Kidney epithelial cell (primary cell): ENCODE results near the gene POLR1D. TPM values are rescaled to one million over a fixed set of nuclear protein-coding genes. Genes with fewer than 3 reads are reported as not detected.

Source experiments
- DNase-seq: peaks from one replicate; pipeline ENCODE4 v3.0.0-alpha.2; 2010; ENCODE audit warnings: low read depth
- H3K27me3 ChIP-seq: 2 replicates; pipeline ENCODE4 v1.6.0; 2011; ENCODE audit warnings: low read length; ENCODE audit not compliant: control insufficient read depth, insufficient read depth
- H3K36me3 ChIP-seq: 2 replicates; pipeline ENCODE4 v1.5.1; 2011; ENCODE audit warnings: low read length; ENCODE audit not compliant: control insufficient read depth, insufficient read depth
- H3K4me3 ChIP-seq: 2 replicates; pipeline ENCODE4 v1.5.1; 2011; ENCODE audit warnings: low read depth, mild to moderate bottlenecking, control low read depth, low read length
- CTCF ChIP-seq: IDR thresholded peaks from 2 replicates; pipeline ENCODE4 v1.5.1; 2011; ENCODE audit warnings: mild to moderate bottlenecking, moderate library complexity, low read length, control low read depth, inconsistent platforms; ENCODE audit not compliant: insufficient read depth, poor library complexity, severe bottlenecking
- total RNA-seq: library from RNA; depleted of rRNA; stranded (reverse); fragments of >200 nt; gene quantifications from 2 replicates; pipeline ENCODE4 v1.2.3, GENCODE V29; 2015

Gene POLR1D
- total RNA-seq, 1 donor from 2014 or later, result 149 TPM

GRCh38 chr13:27641711-27642502 lies 20.2 kb downstream of the POLR1D start:
- no peak for TF ChIP-seq CTCF

GRCh38 chr13:27643334-27644132 lies 21.8 kb downstream of the POLR1D start:
- H3K4me3 ChIP-seq, result no peak overlapping the region
- no peaks in the 10 kb centered on the region for H3K36me3 ChIP-seq
- DNase-seq, result no peak
- TF ChIP-seq CTCF, result no peak
- no peaks in the 10 kb centered on the region for H3K27me3 ChIP-seq

More at GRCh38 chr13:27641711-27642502, 20.2 kb downstream of the POLR1D start:
- Histone ChIP-seq H3K27me3 (no peaks in the 10 kb centered on the region), H3K4me3 (no peak overlapping the region), H3K36me3 (no peaks in the 10 kb centered on the region)
- no peak for DNase-seq

GRCh38 chr13:27644302-27644701 lies 22.6 kb downstream of the POLR1D start:
- Histone ChIP-seq H3K4me3 (no peak overlapping the region), H3K27me3 (no peaks in the 10 kb centered on the region), H3K36me3 (no peaks in the 10 kb centered on the region)
- DNase-seq, result no peak
- TF ChIP-seq CTCF, result no peak

GRCh38 chr13:27650312-27650711 lies 28.6 kb downstream of the POLR1D start:
- Histone ChIP-seq H3K4me3 (no peak overlapping the region), H3K27me3 (no peaks in the 10 kb centered on the region), H3K36me3 (peaks cover 1% of the 10 kb centered on the region)
- TF ChIP-seq CTCF, result no peak
- DNase-seq, result no peak

GRCh38 chr13:27654059-27654458 lies 32.4 kb downstream of the POLR1D start:
- Histone ChIP-seq H3K36me3 (peaks cover 1% of the 10 kb centered on the region), H3K4me3 (no peak overlapping the region), H3K27me3 (no peaks in the 10 kb centered on the region)
- TF ChIP-seq CTCF, result no peak
- no peak for DNase-seq

GRCh38 chr13:27654816-27655215 lies 33.1 kb downstream of the POLR1D start:
- Histone ChIP-seq H3K36me3 (no peaks in the 10 kb centered on the region), H3K4me3 (no peak overlapping the region), H3K27me3 (no peaks in the 10 kb centered on the region)
- TF ChIP-seq CTCF, result no peak
- DNase-seq, result no peak
